ENCODE results near the gene ALDH6A1.

- no peak for TF ChIP-seq TAF1 (IDR thresholded peaks at IDR 0.05; ENCODE audit: low read depth)
- TF ChIP-seq, protein P1, sequence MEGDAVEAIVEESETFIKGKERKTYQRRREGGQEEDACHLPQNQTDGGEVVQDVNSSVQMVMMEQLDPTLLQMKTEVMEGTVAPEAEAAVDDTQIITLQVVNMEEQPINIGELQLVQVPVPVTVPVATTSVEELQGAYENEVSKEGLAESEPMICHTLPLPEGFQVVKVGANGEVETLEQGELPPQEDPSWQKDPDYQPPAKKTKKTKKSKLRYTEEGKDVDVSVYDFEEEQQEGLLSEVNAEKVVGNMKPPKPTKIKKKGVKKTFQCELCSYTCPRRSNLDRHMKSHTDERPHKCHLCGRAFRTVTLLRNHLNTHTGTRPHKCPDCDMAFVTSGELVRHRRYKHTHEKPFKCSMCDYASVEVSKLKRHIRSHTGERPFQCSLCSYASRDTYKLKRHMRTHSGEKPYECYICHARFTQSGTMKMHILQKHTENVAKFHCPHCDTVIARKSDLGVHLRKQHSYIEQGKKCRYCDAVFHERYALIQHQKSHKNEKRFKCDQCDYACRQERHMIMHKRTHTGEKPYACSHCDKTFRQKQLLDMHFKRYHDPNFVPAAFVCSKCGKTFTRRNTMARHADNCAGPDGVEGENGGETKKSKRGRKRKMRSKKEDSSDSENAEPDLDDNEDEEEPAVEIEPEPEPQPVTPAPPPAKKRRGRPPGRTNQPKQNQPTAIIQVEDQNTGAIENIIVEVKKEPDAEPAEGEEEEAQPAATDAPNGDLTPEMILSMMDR (IDR thresholded peaks at IDR 0.05; ENCODE audit: poor library complexity, severe bottlenecking) = no peak
- no peak for TF ChIP-seq POLR2AphosphoS5 (IDR thresholded peaks at IDR 0.05)
- no peak for TF ChIP-seq EP300 (conservative IDR thresholded peaks at IDR 0.05; ENCODE audit: poor library complexity, severe bottlenecking)
- TF ChIP-seq EZH2 (IDR thresholded peaks at IDR 0.05; ENCODE audit: borderline replicate concordance, insufficient read depth, low read length, poor library complexity, severe bottlenecking) = no peak
- no peak for TF ChIP-seq SMC3 (conservative IDR thresholded peaks at IDR 0.05; ENCODE audit: poor library complexity)
- no peak for TF ChIP-seq RAD21 (conservative IDR thresholded peaks at IDR 0.05)
- TF ChIP-seq REST (IDR thresholded peaks at IDR 0.05; ENCODE audit: borderline replicate concordance) = no peak
- no peak for TF ChIP-seq MXI1 (conservative IDR thresholded peaks at IDR 0.05; ENCODE audit: poor library complexity, severe bottlenecking)
Measured at GRCh38 chr14:74083161-74083560, 1.1 kb downstream of the ALDH6A1 start.

Data from neural cell (in vitro differentiated cells).